HepG2 (cell line): ENCODE results near the gene PEX14. TPM values are rescaled to one million over a fixed set of nuclear protein-coding genes. Genes with fewer than 3 reads are reported as not detected.

Experiments used
- CEBPB ChIP-seq: IDR thresholded peaks from 2 replicates; pipeline ENCODE4 v1.6.1; 2011; ENCODE audit warnings: low read depth, low read length, improper control_type of control experiment, borderline replicate concordance
- HNF4A ChIP-seq: sonication (generic); formaldehyde crosslinking; IDR thresholded peaks from 2 replicates; pipeline ENCODE4 v1.4.0; 2020; ENCODE audit warnings: missing genetic modification reagents
- MAFK ChIP-seq, 2 experiments: IDR thresholded peaks in 1 of 2; conservative IDR thresholded peaks in 1 of 2; 2 replicates each; pipeline ENCODE4 v1.6.1; 2011; ENCODE audit warnings: improper control_type of control experiment in 2 of 2, low read length in 2 of 2
- ONECUT2 ChIP-seq: sonication (generic); formaldehyde crosslinking; IDR thresholded peaks from 2 replicates; pipeline ENCODE4 v1.4.0; 2020; ENCODE audit warnings: missing genetic modification reagents
- RFXANK ChIP-seq: IDR thresholded peaks from 2 replicates; pipeline ENCODE4 v1.6.1; 2016
- RFXAP ChIP-seq: sonication (generic); formaldehyde crosslinking; IDR thresholded peaks from 2 replicates; pipeline ENCODE4 v1.4.0; 2020; ENCODE audit warnings: missing genetic modification reagents, borderline replicate concordance
- TSC22D2 ChIP-seq: sonication (generic); formaldehyde crosslinking; IDR thresholded peaks from 2 replicates; pipeline ENCODE4 v1.5.1; 2020; ENCODE audit warnings: missing genetic modification reagents, mild to moderate bottlenecking, borderline replicate concordance
- USF2 ChIP-seq, 2 experiments: sonication (generic) in 1 of 2; formaldehyde crosslinking in 1 of 2; IDR thresholded peaks; 2 replicates each; pipeline versions ENCODE4 v1.5.1 to v1.6.1; 2011 to 2020; ENCODE audit warnings: borderline replicate concordance in 1 of 2, low read depth in 1 of 2, low read length in 1 of 2, mild to moderate bottlenecking in 1 of 2, missing genetic modification reagents in 1 of 2, moderate library complexity in 1 of 2
- XBP1 ChIP-seq: sonication (generic); formaldehyde crosslinking; IDR thresholded peaks from 2 replicates; pipeline ENCODE4 v1.5.0; 2020; ENCODE audit warnings: missing genetic modification reagents
- ZNF33A ChIP-seq: sonication (generic); formaldehyde crosslinking; IDR thresholded peaks from 2 replicates; pipeline ENCODE4 v1.5.1; 2020; ENCODE audit warnings: missing genetic modification reagents, mild to moderate bottlenecking, moderate library complexity, borderline replicate concordance
- polyA plus RNA-seq, 8 experiments: library from polyadenylated mRNA; depleted of rRNA in 3 of 8; stranded (reverse) in 7 of 8; unstranded in 1 of 8; fragments of >200 nt; fragmentation: Illumina TruSeq in 4 of 8; extraction: Trizol in 4 of 8; gene quantifications; 2 replicates each; pipeline versions ENCODE4 v1.2.1 to v1.2.3, GENCODE V29; 2011 to 2016; ENCODE audit warnings: low read depth in 4 of 8, missing spikeins in 1 of 8, mixed read lengths in 1 of 8; ENCODE audit not compliant: insufficient read depth in 1 of 8
- total RNA-seq, 5 experiments: library from RNA; depleted of rRNA; stranded (reverse); fragments of >200 nt; fragmentation: Illumina TruSeq; extraction: Trizol; gene quantifications; 2 replicates each; pipeline ENCODE4 v1.2.3, GENCODE V29; 2016; ENCODE audit warnings: low read depth in 1 of 5
- TF ChIP-seq, protein P1 (sequence below), 2 experiments: fragments of 450-650 bp in 1 of 2; sonication (generic) in 1 of 2; formaldehyde crosslinking; IDR thresholded peaks; 2 replicates each; pipeline versions ENCODE4 v1.5.0 to v1.8.0; 2020 to 2022; ENCODE audit warnings: mild to moderate bottlenecking in 1 of 2, missing genetic modification reagents in 1 of 2
- TF ChIP-seq, protein P2 (sequence below): sonication (generic); formaldehyde crosslinking; IDR thresholded peaks from 2 replicates; pipeline ENCODE4 v1.5.0; 2020; ENCODE audit warnings: mild to moderate bottlenecking, missing genetic modification reagents, borderline replicate concordance
- TF ChIP-seq, protein P3 (sequence below): sonication (generic); formaldehyde crosslinking; conservative IDR thresholded peaks from 2 replicates; pipeline ENCODE4 v1.5.0; 2020; ENCODE audit warnings: missing genetic modification reagents
- TF ChIP-seq, protein P4 (sequence below): IDR thresholded peaks from 2 replicates; pipeline ENCODE4 v1.6.1; 2018; ENCODE audit warnings: missing genetic modification reagents, mild to moderate bottlenecking, missing compliant biosample characterization

Gene PEX14
- total and polyA plus RNA-seq, 2 of the 13 experiments (the other 11 are each of a cell fraction or from before 2014, with no cell fraction given), result 6.5 to 9.9 TPM

DNA sequence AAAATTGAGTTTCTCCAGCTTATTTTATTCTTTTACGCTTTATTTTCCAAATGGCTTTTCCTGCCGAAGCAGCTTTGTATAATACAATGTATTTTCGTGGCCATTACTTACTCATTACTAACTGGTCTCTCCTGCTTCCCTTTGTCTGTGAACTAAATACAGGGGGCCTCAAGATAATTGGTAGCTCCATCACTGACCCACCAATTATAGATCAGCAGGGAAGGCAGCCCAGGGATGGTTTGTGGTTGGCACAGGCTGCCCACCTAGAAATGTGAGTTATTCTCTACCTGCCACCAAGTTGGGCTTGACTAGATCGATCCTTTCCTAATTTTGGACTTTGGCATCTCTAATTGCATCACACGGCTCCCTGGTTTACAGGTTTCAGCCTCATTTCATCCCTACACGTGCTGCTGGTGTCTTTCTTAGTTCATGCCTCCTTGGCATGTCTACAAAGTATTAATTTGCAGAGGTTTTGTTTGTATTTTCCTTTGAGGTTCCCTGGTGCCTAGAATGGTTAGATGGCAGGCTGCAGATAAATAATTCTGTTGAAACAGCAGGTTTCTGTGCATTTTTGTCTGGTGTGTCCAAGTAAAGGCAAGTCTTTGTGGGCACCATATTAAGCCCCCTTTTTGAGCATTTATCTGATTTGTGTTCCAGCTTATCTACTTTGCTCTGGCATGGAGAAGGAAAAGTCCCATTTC lies 35.2 kb downstream of the PEX14 start (continued):
- TF ChIP-seq TSC22D2 (CRISPR knock-in tag) (no peak), ZNF33A (CRISPR knock-in tag) (no peak), RFXAP (no peak), RFXANK (CRISPR knock-in tag) (no peak), USF2 (IDR thresholded peaks at IDR 0.05; ENCODE audit: low read depth, low read length) (no peak), USF2 (CRISPR knock-in tag; IDR thresholded peaks at IDR 0.05; ENCODE audit: borderline replicate concordance) (no peak), HNF4A (CRISPR knock-in tag) (peak; percentile 78), XBP1 (CRISPR knock-in tag) (no peak), ONECUT2 (CRISPR knock-in tag) (peak; percentile 54; the same call in 1 of the 2 replicates), CEBPB (peak; percentile 72; the same call in 1 of the 2 replicates), MAFK (conservative IDR thresholded peaks at IDR 0.05 in 1 of 2, IDR thresholded peaks at IDR 0.05 in 1 of 2; ENCODE audit: low read length in 2 of 2) (no peak)
- TF ChIP-seq, protein P1, sequence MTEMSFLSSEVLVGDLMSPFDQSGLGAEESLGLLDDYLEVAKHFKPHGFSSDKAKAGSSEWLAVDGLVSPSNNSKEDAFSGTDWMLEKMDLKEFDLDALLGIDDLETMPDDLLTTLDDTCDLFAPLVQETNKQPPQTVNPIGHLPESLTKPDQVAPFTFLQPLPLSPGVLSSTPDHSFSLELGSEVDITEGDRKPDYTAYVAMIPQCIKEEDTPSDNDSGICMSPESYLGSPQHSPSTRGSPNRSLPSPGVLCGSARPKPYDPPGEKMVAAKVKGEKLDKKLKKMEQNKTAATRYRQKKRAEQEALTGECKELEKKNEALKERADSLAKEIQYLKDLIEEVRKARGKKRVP (CRISPR knock-in tag; IDR thresholded peaks at IDR 0.05), result peak in 1 of 2 experiments; percentile 36; a peak in 1 of 4 replicates
- TF ChIP-seq, protein P2, sequence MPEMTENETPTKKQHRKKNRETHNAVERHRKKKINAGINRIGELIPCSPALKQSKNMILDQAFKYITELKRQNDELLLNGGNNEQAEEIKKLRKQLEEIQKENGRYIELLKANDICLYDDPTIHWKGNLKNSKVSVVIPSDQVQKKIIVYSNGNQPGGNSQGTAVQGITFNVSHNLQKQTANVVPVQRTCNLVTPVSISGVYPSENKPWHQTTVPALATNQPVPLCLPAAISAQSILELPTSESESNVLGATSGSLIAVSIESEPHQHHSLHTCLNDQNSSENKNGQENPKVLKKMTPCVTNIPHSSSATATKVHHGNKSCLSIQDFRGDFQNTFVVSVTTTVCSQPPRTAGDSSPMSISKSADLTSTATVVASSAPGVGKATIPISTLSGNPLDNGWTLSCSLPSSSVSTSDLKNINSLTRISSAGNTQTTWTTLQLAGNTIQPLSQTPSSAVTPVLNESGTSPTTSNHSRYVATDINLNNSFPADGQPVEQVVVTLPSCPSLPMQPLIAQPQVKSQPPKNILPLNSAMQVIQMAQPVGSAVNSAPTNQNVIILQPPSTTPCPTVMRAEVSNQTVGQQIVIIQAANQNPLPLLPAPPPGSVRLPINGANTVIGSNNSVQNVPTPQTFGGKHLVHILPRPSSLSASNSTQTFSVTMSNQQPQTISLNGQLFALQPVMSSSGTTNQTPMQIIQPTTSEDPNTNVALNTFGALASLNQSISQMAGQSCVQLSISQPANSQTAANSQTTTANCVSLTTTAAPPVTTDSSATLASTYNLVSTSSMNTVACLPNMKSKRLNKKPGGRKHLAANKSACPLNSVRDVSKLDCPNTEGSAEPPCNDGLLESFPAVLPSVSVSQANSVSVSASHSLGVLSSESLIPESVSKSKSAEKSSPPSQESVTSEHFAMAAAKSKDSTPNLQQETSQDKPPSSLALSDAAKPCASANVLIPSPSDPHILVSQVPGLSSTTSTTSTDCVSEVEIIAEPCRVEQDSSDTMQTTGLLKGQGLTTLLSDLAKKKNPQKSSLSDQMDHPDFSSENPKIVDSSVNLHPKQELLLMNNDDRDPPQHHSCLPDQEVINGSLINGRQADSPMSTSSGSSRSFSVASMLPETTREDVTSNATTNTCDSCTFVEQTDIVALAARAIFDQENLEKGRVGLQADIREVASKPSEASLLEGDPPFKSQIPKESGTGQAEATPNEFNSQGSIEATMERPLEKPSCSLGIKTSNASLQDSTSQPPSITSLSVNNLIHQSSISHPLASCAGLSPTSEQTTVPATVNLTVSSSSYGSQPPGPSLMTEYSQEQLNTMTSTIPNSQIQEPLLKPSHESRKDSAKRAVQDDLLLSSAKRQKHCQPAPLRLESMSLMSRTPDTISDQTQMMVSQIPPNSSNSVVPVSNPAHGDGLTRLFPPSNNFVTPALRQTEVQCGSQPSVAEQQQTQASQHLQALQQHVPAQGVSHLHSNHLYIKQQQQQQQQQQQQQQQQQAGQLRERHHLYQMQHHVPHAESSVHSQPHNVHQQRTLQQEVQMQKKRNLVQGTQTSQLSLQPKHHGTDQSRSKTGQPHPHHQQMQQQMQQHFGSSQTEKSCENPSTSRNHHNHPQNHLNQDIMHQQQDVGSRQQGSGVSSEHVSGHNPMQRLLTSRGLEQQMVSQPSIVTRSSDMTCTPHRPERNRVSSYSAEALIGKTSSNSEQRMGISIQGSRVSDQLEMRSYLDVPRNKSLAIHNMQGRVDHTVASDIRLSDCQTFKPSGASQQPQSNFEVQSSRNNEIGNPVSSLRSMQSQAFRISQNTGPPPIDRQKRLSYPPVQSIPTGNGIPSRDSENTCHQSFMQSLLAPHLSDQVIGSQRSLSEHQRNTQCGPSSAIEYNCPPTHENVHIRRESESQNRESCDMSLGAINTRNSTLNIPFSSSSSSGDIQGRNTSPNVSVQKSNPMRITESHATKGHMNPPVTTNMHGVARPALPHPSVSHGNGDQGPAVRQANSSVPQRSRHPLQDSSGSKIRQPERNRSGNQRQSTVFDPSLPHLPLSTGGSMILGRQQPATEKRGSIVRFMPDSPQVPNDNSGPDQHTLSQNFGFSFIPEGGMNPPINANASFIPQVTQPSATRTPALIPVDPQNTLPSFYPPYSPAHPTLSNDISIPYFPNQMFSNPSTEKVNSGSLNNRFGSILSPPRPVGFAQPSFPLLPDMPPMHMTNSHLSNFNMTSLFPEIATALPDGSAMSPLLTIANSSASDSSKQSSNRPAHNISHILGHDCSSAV (CRISPR knock-in tag), result no peak
- TF ChIP-seq, protein P3, sequence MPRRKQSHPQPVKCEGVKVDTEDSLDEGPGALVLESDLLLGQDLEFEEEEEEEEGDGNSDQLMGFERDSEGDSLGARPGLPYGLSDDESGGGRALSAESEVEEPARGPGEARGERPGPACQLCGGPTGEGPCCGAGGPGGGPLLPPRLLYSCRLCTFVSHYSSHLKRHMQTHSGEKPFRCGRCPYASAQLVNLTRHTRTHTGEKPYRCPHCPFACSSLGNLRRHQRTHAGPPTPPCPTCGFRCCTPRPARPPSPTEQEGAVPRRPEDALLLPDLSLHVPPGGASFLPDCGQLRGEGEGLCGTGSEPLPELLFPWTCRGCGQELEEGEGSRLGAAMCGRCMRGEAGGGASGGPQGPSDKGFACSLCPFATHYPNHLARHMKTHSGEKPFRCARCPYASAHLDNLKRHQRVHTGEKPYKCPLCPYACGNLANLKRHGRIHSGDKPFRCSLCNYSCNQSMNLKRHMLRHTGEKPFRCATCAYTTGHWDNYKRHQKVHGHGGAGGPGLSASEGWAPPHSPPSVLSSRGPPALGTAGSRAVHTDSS (CRISPR knock-in tag), result no peak
- TF ChIP-seq, protein P4, sequence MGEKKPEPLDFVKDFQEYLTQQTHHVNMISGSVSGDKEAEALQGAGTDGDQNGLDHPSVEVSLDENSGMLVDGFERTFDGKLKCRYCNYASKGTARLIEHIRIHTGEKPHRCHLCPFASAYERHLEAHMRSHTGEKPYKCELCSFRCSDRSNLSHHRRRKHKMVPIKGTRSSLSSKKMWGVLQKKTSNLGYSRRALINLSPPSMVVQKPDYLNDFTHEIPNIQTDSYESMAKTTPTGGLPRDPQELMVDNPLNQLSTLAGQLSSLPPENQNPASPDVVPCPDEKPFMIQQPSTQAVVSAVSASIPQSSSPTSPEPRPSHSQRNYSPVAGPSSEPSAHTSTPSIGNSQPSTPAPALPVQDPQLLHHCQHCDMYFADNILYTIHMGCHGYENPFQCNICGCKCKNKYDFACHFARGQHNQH (CRISPR knock-in tag), result no peak
